Inflammatory macrophage (primary cell): ENCODE results near the gene PSAPL1.

Source experiments
- DNase-seq, 2 donors: peaks; one replicate each; pipeline ENCODE4 v3.0.0-alpha.2; 2020 to 2022

PSAPL1 gene

GRCh38 chr4:7395645-7396044 is 39.1 kb downstream of the PSAPL1 start:
- DNase-seq = no peak

GRCh38 chr4:7394681-7395451 is 39.9 kb downstream of the PSAPL1 start:
- DNase-seq = no peak

- DNase-seq = no peak
These were observed 40.8 kb downstream of the PSAPL1 start for GRCh38 chr4:7393601-7394575.

- no peak for DNase-seq
These were observed 42.0 kb downstream of the PSAPL1 start for GRCh38 chr4:7392438-7393421.

- DNase-seq = no peak
These were observed 42.9 kb downstream of the PSAPL1 start for GRCh38 chr4:7391637-7392437.

GRCh38 chr4:7390906-7391636 is 43.7 kb downstream of the PSAPL1 start:
- no peak for DNase-seq

- no peak for DNase-seq
These were observed 44.4 kb downstream of the PSAPL1 start for GRCh38 chr4:7390336-7390735.

- no peak for DNase-seq
These were observed 45.0 kb downstream of the PSAPL1 start for GRCh38 chr4:7389719-7390118.

- DNase-seq = no peak
These were observed 45.5 kb downstream of the PSAPL1 start for GRCh38 chr4:7389101-7389701.

GRCh38 chr4:7388627-7389026 is 46.1 kb downstream of the PSAPL1 start:
- no peak for DNase-seq

- DNase-seq = no peak
These were observed 46.8 kb downstream of the PSAPL1 start for GRCh38 chr4:7387925-7388324.

- no peak for DNase-seq
These were observed 49.5 kb downstream of the PSAPL1 start for GRCh38 chr4:7384929-7385890.

- no peak for DNase-seq
These were observed 50.5 kb downstream of the PSAPL1 start for GRCh38 chr4:7384003-7384928.

- no peak for DNase-seq
These were observed 51.5 kb downstream of the PSAPL1 start for GRCh38 chr4:7383266-7383665.

GRCh38 chr4:7382634-7383014 is 52.1 kb downstream of the PSAPL1 start:
- no peak for DNase-seq

GRCh38 chr4:7381890-7382633 is 52.7 kb downstream of the PSAPL1 start:
- DNase-seq = no peak

GRCh38 chr4:7381221-7381889 is 53.4 kb downstream of the PSAPL1 start:
- no peak for DNase-seq
